Measurements from ENCODE around the gene FSTL4. TPM values are rescaled to one million over a fixed set of nuclear protein-coding genes. Genes with fewer than 3 reads are reported as not detected.

The FSTL4 gene
- total RNA-seq, 4 donors from 2014 or later = 0.18 to 0.27 (median 0.20) TPM; not detected in 1

DNA sequence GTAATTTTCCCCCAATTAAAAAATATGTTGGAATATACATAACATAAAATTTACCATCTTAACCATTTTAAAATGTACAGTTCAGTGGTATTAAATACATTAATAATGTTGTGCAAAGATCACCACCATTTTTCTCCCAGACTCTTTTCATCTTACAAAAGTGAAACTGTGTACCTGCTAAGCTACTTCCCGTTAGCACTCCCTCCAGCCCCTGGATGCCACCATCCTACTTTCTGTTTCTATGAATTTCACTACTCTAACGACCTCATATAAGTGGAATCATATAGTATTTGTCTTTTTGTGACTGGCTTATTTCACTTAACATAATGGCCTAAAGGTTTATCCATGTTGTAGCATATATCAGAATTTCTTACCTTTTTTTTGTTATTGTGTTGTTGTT lies 447.6 kb downstream of the FSTL4 start:
- no peaks in the 10 kb centered on the region for H3K9me3 ChIP-seq
- no peak for TF ChIP-seq POLR2A (IDR thresholded peaks at IDR 0.05)
- TF ChIP-seq, protein P1, sequence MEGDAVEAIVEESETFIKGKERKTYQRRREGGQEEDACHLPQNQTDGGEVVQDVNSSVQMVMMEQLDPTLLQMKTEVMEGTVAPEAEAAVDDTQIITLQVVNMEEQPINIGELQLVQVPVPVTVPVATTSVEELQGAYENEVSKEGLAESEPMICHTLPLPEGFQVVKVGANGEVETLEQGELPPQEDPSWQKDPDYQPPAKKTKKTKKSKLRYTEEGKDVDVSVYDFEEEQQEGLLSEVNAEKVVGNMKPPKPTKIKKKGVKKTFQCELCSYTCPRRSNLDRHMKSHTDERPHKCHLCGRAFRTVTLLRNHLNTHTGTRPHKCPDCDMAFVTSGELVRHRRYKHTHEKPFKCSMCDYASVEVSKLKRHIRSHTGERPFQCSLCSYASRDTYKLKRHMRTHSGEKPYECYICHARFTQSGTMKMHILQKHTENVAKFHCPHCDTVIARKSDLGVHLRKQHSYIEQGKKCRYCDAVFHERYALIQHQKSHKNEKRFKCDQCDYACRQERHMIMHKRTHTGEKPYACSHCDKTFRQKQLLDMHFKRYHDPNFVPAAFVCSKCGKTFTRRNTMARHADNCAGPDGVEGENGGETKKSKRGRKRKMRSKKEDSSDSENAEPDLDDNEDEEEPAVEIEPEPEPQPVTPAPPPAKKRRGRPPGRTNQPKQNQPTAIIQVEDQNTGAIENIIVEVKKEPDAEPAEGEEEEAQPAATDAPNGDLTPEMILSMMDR (IDR thresholded peaks at IDR 0.05 in 4 of 5, conservative IDR thresholded peaks at IDR 0.05 in 1 of 5) = no peak
- no peaks in the 10 kb centered on the region for H3K27me3 ChIP-seq
- ATAC-seq (no peak), DNase-seq (no peak)
- H3K27ac ChIP-seq = no peak overlapping the region
- H3K36me3 ChIP-seq = no peaks in the 10 kb centered on the region
- in situ Hi-C loops (cut with MboI; ENCODE audit: low sequenced_read_pairs in 4 of 4) = no loop called here
- intact Hi-C loops (cut with DNase I; ENCODE audit: low total_unique reads) = no loop called here
- no peak overlapping the region for H3K4me3 ChIP-seq
- H3K4me1 ChIP-seq = no peaks in the 10 kb centered on the region

DNA sequence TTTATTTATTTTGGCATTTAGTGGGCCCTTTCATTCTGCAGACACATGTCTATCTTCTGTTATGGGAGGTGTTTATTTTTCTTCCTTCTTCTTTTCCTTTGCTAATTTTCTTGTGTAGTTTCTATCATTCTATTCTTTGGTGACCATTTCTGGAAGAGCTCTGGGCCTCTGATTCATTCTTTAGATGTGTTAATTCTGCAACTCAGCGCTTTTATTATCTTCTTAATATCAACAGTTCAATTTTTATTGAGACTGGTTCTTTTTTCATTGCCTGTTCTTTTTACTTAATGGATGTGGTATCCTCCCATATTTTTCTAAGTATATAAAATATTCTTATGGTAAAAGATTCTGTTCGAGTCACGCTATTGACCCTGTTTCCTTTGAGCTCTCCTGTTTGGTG lies 448.5 kb downstream of the FSTL4 start:
- Histone ChIP-seq H3K4me3 (no peak overlapping the region), H3K27me3 (no peaks in the 10 kb centered on the region), H3K27ac (no peak overlapping the region), H3K36me3 (no peaks in the 10 kb centered on the region), H3K9me3 (no peaks in the 10 kb centered on the region), H3K4me1 (no peaks in the 10 kb centered on the region)
- ATAC-seq (no peak), DNase-seq (no peak)
- in situ Hi-C loops (cut with MboI; ENCODE audit: low sequenced_read_pairs in 4 of 4) (no loop called here), intact Hi-C loops (cut with DNase I; ENCODE audit: low total_unique reads) (no loop called here)
- no peak for TF ChIP-seq POLR2A (IDR thresholded peaks at IDR 0.05)
- TF ChIP-seq, protein P1 (IDR thresholded peaks at IDR 0.05 in 4 of 5, conservative IDR thresholded peaks at IDR 0.05 in 1 of 5) = no peak

DNA sequence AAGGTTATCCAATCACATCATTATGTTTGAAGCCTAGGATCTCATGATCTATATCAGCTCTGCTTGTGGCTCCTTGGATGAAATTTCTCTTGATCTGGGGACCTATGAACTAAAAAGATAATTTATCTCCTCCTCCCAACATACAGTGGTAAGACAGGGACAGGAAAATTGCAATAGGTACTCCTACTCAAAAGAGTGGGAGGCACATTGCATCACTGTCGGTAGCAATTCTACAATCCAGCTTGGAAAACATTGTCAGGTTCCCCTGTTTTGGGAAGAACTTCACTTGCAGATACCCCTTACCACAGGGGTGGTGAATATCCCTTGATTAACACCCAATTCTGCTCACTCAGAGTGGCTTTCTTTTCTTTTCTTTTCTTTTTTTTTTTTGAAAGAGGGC lies 452.8 kb downstream of the FSTL4 start:
- no peaks in the 10 kb centered on the region for H3K36me3 ChIP-seq
- in situ Hi-C loops (cut with MboI; ENCODE audit: low sequenced_read_pairs in 4 of 4) = no loop called here
- DNase-seq = no peak
- TF ChIP-seq, protein P1 (IDR thresholded peaks at IDR 0.05 in 4 of 5, conservative IDR thresholded peaks at IDR 0.05 in 1 of 5) = no peak
- no peak for TF ChIP-seq POLR2A (IDR thresholded peaks at IDR 0.05)
- ATAC-seq = no peak
- H3K27ac ChIP-seq = no peak overlapping the region
- H3K4me3 ChIP-seq = no peak overlapping the region
- no peaks in the 10 kb centered on the region for H3K4me1 ChIP-seq
- no peaks in the 10 kb centered on the region for H3K9me3 ChIP-seq
- intact Hi-C loops (cut with DNase I; ENCODE audit: low total_unique reads) = no loop called here
- no peaks in the 10 kb centered on the region for H3K27me3 ChIP-seq

DNA sequence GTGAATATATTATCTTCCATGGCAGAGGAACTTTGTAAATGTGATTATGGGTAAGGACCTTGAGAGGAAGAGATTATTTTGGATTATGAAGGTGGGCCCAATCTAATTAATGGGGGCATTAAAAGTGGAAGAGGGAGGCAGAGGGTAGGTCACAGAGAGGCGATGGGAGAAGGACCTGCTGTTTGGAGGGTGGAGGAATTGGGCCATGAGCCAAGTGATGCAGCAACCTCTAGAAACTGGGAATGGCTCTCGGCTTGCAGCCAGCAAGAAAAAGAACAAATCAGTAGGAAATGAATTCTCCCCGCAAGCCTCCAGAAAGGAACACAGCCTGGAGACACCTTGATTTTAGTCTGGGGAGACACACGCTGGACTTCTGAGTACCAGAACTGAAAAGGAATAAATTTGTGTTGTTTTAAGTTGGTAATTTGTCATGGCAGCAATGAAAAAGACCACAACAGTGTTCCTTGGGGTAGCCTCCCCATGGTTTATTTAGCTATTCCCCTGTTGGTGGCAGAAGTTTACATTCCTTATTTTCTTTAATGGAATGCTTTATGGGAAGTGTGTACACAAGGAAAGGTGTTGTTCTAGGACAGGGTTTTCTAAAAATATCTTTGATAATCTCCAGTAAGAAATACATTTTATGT lies 456.9 kb downstream of the FSTL4 start:
- Histone ChIP-seq H3K9me3 (no peaks in the 10 kb centered on the region), H3K27ac (no peak overlapping the region), H3K4me1 (no peaks in the 10 kb centered on the region), H3K4me3 (no peak overlapping the region), H3K36me3 (no peaks in the 10 kb centered on the region), H3K27me3 (no peaks in the 10 kb centered on the region)
- ATAC-seq = no peak
- no peak for DNase-seq
- TF ChIP-seq POLR2A (IDR thresholded peaks at IDR 0.05) = no peak
- TF ChIP-seq, protein P1 (IDR thresholded peaks at IDR 0.05 in 4 of 5, conservative IDR thresholded peaks at IDR 0.05 in 1 of 5) = no peak
- intact Hi-C loops (cut with DNase I; ENCODE audit: low total_unique reads) = no loop called here
- in situ Hi-C loops (cut with MboI; ENCODE audit: low sequenced_read_pairs in 4 of 4) = no loop called here

All from gastrocnemius medialis (tissue), 4 donors.